ENCODE results near the gene ASIC2.

Gene ASIC2

GRCh38 chr17:33202796-33203495, 90.1 kb downstream of the ASIC2 start:
- no peak for DNase-seq

DNA sequence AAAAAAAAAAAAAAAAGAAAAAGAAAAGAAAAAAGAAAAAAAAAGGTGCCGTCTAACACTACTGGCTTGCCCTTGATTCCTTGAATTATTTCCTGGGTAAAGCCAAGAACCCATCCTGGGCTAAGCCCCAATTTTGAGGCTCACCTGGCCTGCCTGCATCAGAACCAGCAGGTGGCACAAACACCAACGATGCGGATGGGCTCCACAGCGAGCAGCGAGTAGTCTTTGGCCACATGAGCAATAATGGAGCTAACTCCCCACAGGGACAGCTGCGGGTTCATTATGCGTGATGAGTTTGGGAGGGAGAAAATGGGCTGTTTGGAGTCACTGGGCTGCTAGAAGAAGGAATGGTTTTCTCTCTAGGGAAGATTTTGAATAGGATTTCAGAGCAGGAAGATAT, 91.1 kb downstream of the ASIC2 start:
- DNase-seq: no peak

DNA sequence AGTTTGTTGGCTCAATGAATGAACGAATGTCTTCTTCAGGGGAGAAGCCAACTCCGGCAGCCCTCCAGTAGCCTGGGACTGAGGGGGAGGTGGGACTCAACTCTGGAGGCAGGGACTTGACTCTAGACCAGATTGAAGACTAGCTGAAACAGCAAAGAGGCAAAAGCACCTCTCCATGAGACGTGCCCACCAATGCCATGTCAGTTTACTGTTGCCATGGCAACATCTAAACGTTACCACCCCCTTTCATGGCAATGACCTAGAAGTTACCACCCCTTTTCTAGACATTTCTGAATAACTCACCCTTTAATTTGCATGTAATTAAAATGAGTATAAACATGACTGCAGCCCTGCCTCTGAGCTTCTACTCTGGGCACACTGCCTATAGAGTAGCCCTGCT, 91.8 kb downstream of the ASIC2 start:
- no peak for DNase-seq

- DNase-seq: no peak
Observed at GRCh38 chr17:33200587-33200986, 92.5 kb downstream of the ASIC2 start.

- no peak for DNase-seq
Observed at GRCh38 chr17:33199571-33200510, 93.3 kb downstream of the ASIC2 start.

GRCh38 chr17:33198954-33199353, 94.1 kb downstream of the ASIC2 start:
- no peak for DNase-seq

GRCh38 chr17:33197342-33197741, 95.8 kb downstream of the ASIC2 start:
- no peak for DNase-seq

DNA sequence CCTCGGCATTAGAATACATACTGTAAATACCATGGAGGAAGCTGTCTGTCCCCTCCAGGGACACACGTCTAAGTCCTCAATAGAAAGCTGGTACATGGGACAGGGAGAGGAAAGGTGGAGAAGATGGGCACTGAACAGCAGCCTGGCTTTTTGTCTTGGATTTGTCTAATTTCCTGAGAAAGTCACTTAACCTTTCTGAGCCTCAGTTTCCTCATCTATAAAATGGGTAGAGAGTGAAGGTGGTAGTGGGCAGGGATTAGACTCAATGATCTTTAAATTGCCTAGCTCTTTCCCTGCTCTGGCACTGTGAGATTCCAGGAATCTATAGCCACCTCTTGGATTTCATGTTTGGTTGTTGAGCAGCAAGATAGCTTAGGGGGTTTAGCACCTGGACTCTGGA, 96.2 kb downstream of the ASIC2 start:
- no peak for DNase-seq

- no peak for DNase-seq
Observed at GRCh38 chr17:33192951-33193911, 99.9 kb downstream of the ASIC2 start.

DNA sequence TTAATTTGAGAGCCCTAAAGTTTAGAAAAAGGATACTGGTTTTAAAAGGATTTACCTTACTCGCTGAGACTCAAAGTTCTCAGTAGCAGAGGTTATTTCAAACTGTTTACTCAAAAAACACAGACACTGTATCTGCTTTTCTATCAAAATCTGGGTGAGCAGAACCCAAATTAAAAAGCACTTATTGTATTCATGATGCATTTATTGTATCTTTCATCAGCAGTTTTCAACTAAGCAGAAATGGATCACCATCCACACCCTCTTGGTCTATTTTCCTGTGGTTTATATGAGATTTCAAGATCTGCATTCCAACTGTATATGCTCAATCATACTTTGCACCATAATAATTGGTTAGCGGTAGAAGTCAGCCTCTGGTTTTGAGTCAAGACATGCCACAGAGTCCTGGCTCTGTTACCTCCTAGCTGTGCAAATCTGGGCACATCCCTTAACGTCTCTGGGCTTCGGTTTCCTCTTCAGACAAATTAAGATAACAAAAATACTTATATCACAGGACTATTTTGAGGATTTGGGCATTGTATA, 109.5 kb downstream of the ASIC2 start:
- DNase-seq: no peak

- no peak for DNase-seq
Observed at GRCh38 chr17:33179151-33179550, 113.9 kb downstream of the ASIC2 start.

GRCh38 chr17:33178681-33179080, 114.4 kb downstream of the ASIC2 start:
- DNase-seq: no peak

DNA sequence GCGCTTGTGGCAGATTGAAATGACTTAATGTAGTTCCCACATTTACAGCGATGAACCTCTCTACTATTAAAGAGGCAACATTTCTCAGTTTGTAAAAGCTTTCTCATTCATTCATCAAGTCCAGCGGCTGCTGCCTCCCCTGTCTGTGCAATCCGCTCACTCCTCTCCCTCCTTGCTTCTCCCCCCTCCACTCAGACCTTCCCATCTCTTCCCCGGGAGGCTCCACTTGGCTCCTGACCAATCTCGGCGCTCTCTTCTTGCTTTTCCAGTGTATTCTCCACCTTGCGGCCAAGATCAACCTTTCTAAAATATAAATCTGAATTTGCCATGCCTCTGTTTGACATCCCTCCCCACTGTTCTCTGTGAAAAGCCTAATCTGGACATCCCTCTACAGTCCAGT, 117.5 kb downstream of the ASIC2 start:
- no peak for DNase-seq

DNA sequence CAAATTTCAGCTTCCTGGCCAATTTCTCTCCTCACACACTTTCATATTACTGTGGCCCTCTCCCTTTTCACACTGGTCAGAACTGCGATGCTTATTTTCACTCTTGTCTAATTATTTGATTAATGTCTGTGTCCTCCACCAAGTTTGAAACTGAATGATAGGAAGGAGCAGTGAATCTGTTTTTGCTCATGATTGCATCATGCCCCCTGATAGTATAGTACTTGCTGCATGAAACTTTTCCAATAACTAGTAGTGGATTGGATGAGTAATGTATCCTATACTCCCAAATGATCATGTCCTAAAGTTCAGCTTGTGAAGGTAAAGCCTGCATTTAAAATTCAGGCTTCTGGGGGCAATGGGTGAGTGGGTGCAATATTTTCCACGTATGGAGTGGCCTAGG, 121.2 kb downstream of the ASIC2 start:
- DNase-seq: no peak

- no peak for DNase-seq
Observed at GRCh38 chr17:33169580-33170285, 123.4 kb downstream of the ASIC2 start.

DNA sequence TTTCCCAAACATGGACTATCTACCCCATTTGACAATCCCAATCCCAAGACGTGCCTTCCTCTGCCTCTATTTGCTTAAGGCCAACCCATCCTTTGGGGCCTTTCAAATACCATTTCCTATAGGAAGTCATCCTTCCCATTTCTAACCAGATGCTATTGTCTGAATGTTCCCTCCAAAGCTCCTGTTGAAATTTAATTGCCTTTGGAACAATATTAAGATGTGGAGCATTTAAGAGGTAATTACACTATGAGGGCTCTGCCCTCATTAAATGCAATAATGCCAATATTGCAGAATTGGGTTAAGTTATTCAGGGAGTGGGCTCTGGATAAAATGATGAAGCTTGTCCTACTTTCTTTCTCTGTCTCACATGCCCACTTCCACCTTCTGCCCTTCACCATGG, 125.4 kb downstream of the ASIC2 start:
- no peak for DNase-seq

- DNase-seq: no peak
Observed at GRCh38 chr17:33166472-33166871, 126.6 kb downstream of the ASIC2 start.

DNA sequence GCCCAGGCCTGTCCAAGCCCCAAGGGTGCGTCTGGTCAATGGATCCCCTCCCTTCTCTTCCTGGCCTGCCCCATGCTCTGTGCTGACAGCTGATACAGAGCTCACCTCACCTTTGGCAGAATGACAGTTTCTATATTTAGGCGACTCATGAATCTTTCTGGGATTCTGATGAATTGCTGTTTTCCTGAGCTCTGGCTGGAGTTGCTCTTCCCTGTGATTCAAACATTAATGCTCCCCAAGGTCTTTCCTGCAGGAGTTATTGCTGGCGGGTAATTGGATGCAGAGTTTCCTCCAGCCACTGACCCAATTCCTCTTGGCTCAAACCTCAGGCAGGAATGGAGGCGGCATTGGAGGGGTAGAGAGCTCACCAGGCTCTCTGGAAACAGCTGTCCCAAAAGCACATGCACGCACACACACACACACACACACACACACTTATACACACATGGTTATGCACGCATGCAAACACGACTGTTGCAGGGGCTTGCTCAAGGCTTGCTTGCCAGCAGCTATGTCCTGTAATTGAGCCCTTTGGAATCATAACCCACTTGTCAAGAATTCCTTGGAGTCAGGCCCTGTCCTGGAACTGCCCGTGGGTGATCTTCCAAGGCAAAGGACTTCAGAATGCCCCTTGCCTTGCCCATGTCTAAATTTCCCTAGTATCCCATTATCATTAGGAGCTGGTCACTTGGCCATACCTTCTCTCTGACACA, 128.8 kb downstream of the ASIC2 start:
- DNase-seq: no peak

DNA sequence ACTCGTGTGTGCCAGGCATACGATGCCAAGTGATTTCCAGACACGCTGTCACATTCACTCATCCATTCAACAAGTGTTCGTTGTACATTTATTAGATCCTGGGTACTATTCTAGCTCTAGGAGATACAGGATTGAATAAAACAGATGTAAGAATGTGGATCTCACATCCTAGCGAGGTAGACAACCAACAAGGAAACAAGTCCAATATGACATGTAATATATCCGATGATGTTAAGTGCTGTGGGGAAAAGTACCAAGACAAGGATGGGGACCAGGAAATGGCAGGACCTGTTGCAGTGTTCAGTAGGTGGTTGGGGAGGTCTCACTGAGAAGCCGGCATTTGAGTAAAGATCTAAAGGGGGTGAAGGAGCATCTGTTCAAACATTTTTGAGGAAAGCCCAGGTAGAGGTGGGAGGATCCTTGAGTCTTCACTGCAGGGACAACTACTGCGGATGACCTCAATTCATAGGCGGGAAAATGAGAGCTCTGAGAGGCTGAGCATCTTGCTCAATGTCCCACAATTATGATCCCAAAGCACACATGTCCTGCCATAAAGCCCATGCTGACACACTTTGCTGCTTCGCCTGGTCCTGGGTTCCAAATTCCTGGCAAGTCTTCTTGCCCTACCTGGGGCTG, 129.4 kb downstream of the ASIC2 start:
- DNase-seq: no peak

DNA sequence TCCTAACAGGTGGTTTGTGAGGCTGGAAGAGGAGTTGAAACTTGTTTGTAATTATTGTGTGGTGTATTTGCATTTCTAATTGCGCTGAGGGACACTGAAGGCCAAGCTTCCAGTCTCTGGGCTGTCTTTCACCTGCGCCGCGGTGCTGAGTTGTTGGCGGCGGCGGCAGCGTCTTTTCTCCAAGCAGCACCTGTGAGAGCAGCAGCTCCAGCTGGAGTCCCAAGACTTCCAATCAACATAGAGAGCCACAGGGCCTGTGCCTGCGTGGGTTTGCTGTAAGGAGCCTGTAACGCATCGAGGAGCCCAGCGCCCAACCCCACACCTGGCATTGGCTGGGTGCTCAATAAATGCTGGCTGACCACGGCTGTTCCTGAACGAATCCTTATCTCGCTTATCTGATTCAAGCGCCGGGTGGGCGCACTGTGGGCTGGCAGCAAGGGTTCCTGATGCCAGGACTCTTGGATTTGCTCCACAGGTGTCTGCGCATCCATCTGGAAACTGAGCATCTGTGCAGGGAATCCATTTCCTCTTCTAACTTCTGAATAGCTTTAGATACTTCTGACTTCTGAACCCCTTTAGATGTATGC, 138.1 kb downstream of the ASIC2 start:
- no peak for DNase-seq

DNA sequence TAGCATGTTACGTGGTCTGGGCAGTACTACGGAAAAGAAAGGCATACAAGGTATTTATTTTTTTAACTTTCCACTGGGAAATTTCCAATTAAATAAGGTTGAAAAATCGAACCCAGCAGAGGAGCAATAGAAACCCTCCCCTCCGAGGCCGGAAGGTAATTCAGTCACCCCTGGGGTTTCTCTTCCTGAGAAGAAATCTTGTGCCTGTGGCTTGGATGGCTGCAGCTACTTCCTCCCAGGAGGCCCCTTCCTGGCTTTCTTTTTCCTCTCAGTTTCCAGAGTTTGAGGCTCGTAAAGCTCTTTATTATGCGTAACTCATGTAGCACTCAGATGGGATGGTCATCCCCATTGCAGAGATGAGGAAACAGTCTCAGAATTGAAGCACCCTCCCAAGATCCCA, 140.3 kb downstream of the ASIC2 start:
- no peak for DNase-seq
